Ascending aorta (tissue), 2 donors: Measurements from ENCODE around the gene PLEKHM2. TPM values are rescaled to one million over a fixed set of nuclear protein-coding genes. Genes with fewer than 3 reads are reported as not detected.

Experiments
- DNase-seq, 2 donors: peaks; one replicate each; pipeline ENCODE4 v3.0.0-alpha.2; 2019; ENCODE audit warnings: low spot score in 2 of 2
- H3K27ac ChIP-seq, 2 donors: fragments of 200-600 bp; sonication (generic); one replicate each; pipeline ENCODE4 v1.5.1; 2016 to 2017; ENCODE audit warnings: mild to moderate bottlenecking in 1 of 2
- H3K27me3 ChIP-seq: fragments of 200-600 bp; sonication (generic); one replicate; pipeline ENCODE4 v1.5.1; 2017
- H3K36me3 ChIP-seq, 2 donors: fragments of 200-600 bp; sonication (generic); one replicate each; pipeline ENCODE4 v1.5.1; 2016
- H3K4me1 ChIP-seq, 2 donors: fragments of 200-600 bp; sonication (generic); one replicate each; pipeline ENCODE4 v1.5.1; 2016 to 2017; ENCODE audit warnings: mild to moderate bottlenecking in 1 of 2
- H3K4me3 ChIP-seq, 2 donors: fragments of 200-600 bp; sonication (generic); one replicate each; pipeline ENCODE4 v1.5.1; 2016 to 2017; ENCODE audit warnings: mild to moderate bottlenecking in 1 of 2
- H3K9me3 ChIP-seq, 2 donors: fragments of 200-600 bp; sonication (generic); one replicate each; pipeline ENCODE4 v1.5.1; 2016
- intact Hi-C: fragments of 100-400 bp; cut with DNase I; formaldehyde crosslinking; loops from one replicate; pipeline ENCODE4 v1.15.1; 2023
- total RNA-seq: library from RNA; depleted of rRNA; stranded (reverse); fragments of >200 nt; gene quantifications from one replicate; pipeline ENCODE4 v1.1.0, GENCODE V29; 2016
- TF ChIP-seq, protein P1 (sequence below), 3 experiments: fragments of 200-600 bp in 2 of 3; fragments of 450-650 bp in 1 of 3; sonication (generic) in 2 of 3; IDR thresholded peaks; one replicate each; pipeline ENCODE4 v1.5.1; 2016 to 2019; ENCODE audit warnings: antibody characterized with exemption in 3 of 3, mild to moderate bottlenecking in 1 of 3, moderate library complexity in 1 of 3

PLEKHM2 gene
- total RNA-seq, 1 donor from 2014 or later = 129 TPM

GRCh38 chr1:15744122-15744679, 60.1 kb downstream of the PLEKHM2 start:
- DNase-seq = no peak
- H3K27ac ChIP-seq = peak overlapping the region; percentile 96 to 98

DNA sequence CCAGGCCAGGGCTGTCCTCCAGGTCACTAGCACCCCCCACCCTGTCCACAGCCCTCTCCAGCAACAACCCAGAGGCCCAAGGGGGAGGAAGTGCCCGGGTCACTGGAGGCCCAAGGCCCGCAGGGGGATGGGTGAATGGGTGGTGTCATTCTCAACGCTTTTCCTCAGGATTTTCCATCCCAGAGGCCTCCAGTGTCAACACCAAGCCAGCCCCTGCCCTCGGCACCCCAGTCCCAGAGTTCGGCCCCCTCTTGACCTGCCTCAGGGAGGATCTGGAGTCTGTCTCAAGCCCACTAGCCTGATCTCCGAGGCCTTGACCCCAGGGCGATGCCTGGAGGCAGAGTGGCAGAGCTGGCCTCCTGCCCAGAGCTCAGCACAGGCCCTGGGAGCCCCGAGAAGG, 63.3 kb downstream of the PLEKHM2 start:
- intact Hi-C loops = loop anchor here (5.0 kb wide), 2 partner anchors 45 to 130 kb away; partner anchors contain the start of gene DDI2
- H3K4me1 ChIP-seq = peaks cover 31 to 63% of the 10 kb centered on the region in 2 donors
- DNase-seq = no peak

More at GRCh38 chr1:15744122-15744679, 60.1 kb downstream of the PLEKHM2 start:
- Histone ChIP-seq H3K27me3 (no peaks in the 10 kb centered on the region), H3K9me3 (no peaks in the 10 kb centered on the region), H3K36me3 (peaks cover 0 to 4% of the 10 kb centered on the region in 2 donors), H3K4me1 (peaks cover 15 to 49% of the 10 kb centered on the region in 2 donors), H3K4me3 (no peak overlapping the region)
- intact Hi-C loops = no loop called here
- TF ChIP-seq, protein P1, sequence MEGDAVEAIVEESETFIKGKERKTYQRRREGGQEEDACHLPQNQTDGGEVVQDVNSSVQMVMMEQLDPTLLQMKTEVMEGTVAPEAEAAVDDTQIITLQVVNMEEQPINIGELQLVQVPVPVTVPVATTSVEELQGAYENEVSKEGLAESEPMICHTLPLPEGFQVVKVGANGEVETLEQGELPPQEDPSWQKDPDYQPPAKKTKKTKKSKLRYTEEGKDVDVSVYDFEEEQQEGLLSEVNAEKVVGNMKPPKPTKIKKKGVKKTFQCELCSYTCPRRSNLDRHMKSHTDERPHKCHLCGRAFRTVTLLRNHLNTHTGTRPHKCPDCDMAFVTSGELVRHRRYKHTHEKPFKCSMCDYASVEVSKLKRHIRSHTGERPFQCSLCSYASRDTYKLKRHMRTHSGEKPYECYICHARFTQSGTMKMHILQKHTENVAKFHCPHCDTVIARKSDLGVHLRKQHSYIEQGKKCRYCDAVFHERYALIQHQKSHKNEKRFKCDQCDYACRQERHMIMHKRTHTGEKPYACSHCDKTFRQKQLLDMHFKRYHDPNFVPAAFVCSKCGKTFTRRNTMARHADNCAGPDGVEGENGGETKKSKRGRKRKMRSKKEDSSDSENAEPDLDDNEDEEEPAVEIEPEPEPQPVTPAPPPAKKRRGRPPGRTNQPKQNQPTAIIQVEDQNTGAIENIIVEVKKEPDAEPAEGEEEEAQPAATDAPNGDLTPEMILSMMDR (IDR thresholded peaks at IDR 0.05) = no peak

DNA sequence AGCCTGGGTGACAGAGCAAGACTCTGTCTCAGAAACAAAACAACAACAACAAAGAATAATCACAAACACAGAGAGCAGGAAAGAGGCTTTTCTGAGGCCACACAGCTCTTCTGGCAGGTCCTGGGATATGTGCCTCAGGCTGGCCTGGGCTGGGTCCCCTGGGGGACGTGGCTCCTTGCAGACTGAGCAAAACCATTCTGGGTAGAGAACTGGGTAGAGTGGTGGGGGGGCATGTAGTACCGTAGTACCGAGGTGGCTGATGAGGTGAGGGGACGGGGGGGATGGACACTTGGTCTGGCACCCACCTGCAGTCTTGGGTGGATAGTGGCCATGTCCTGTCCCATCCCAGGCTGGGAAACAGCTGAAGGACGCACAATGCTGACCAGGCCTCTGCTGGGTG, 64.1 kb downstream of the PLEKHM2 start:
- Histone ChIP-seq H3K27ac (peak overlapping the region; percentile 96 to 98), H3K9me3 (no peaks in the 10 kb centered on the region), H3K4me1 (peaks cover 31 to 61% of the 10 kb centered on the region in 2 donors), H3K27me3 (no peaks in the 10 kb centered on the region), H3K36me3 (no peaks in the 10 kb centered on the region), H3K4me3 (peak overlapping the region; percentile 48 to 56)
- intact Hi-C loops = loop anchor here (5.0 kb wide), 2 partner anchors 46 to 131 kb away; partner anchors contain the start of gene DDI2
- no peak for DNase-seq
- TF ChIP-seq, protein P1 (IDR thresholded peaks at IDR 0.05) = no peak

More for the DNA sequence above, 63.3 kb downstream of the PLEKHM2 start:
- no peaks in the 10 kb centered on the region for H3K9me3 ChIP-seq
- H3K27me3 ChIP-seq = no peaks in the 10 kb centered on the region
- TF ChIP-seq, protein P1 (IDR thresholded peaks at IDR 0.05) = no peak
- no peaks in the 10 kb centered on the region for H3K36me3 ChIP-seq
- peak overlapping the region; percentile 48 to 56 for H3K4me3 ChIP-seq
- H3K27ac ChIP-seq = peak overlapping the region; percentile 96 to 98

GRCh38 chr1:15748690-15749398, 64.7 kb downstream of the PLEKHM2 start:
- no peaks in the 10 kb centered on the region for H3K36me3 ChIP-seq
- H3K4me3 ChIP-seq = peak overlapping the region; percentile 48 to 56
- H3K27ac ChIP-seq = peak overlapping the region; percentile 96 to 98
- no peaks in the 10 kb centered on the region for H3K27me3 ChIP-seq
- intact Hi-C loops = loop anchor here (1.0 to 5.0 kb wide), 3 partner anchors 11 to 132 kb away; partner anchors contain the start of gene DDI2
- TF ChIP-seq, protein P1 (IDR thresholded peaks at IDR 0.05) = no peak
- H3K9me3 ChIP-seq = no peaks in the 10 kb centered on the region
- DNase-seq = no peak
- peaks cover 31 to 61% of the 10 kb centered on the region in 2 donors for H3K4me1 ChIP-seq

DNA sequence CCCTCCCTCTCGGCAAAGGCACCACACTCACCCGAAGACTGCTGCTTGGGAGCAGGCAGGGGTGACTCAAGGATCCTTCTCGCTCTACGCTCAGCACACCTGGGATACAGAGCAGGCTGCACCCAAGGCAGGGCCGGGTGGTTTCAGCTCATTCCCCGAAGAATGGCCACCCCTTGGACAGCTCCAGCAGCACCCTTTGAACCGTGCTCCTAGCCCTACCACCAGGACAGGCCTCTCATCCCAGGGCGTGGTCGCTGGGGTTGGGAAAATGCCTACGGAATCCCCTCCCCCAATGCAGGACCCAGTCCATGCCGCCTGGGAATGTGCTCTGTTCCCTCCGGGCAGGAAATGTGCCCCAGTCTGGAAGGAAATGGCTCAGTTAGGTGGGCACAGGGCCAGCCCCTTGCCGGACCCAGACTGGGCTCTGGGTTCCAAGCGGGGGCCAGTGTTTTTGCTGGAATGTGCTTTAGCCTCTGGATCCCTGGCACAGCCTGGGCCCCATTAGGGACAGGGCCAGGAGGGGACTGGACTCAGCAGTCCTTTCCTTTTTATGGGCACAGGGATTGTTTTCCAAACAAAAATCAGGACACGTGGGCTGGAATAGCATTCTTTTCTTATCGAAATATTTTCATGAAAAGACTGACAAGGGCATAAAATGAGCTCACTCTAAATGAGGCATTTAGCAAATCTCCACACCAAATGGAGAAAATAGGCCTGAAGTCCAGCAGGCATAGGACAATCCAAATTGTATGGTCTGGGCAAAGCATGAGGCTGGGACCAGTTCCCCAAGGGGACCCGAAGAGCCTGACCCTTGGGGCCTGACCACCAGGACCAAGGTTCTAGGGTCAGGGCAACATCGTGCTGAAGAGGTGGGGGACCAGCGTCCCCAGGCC, 65.5 kb downstream of the PLEKHM2 start:
- TF ChIP-seq, protein P1 (IDR thresholded peaks at IDR 0.05) = no peak
- H3K4me1 ChIP-seq = peaks cover 31 to 61% of the 10 kb centered on the region in 2 donors
- peak overlapping the region; percentile 96 to 98 for H3K27ac ChIP-seq
- H3K4me3 ChIP-seq = peak overlapping the region; percentile 48 to 56
- H3K36me3 ChIP-seq = no peaks in the 10 kb centered on the region
- intact Hi-C loops = loop anchor here (1.0 to 5.0 kb wide), 3 partner anchors 11 to 132 kb away; partner anchors contain the start of gene DDI2
- H3K27me3 ChIP-seq = no peaks in the 10 kb centered on the region
- peak; percentile 73 to 97 for DNase-seq
- no peaks in the 10 kb centered on the region for H3K9me3 ChIP-seq
